ENCODE data around the gene MCL1. TPM values are rescaled to one million over a fixed set of nuclear protein-coding genes. Genes with fewer than 3 reads are reported as not detected.

MCL1 gene
- total and polyA plus RNA-seq, 2 donors (not counting 1 experiment from before 2014, with no cell fraction given) = 219 to 266 TPM

DNA sequence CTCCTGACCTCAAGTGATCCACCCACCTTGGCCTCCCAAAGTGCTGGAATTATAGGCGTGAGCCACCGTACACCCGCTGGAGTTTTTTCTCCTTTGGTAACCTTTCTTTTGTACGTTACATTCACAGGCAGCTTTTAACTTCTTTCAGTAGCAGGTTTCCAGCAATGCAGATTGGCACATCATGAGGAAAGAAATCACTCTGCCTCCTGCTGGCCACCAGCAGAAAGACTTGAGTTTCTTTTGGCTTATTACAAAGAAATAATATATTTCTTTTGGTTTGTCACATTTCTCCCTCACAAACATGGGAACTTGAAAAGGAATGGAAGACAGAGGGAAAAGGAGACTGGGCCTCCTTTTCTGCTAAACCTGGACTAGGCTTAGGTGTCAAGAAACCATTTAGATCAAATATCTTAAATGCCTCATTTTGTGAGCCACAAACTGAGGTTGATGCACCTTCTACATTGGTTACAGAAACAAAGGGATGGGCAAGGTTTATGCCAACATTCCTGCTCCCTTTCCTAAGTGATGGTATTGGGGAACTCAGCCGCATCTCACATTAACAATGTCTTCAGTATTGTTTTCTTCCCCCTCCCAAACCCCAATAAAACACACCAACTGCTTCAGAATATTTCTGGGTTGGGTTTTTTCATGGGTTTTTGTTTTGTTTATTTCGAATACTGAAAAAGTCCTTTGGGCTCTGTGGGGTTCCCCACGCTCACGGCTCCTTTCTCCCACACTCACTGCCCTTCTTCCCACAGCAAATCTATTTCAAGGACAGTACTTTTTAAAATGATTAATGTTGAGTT is 42.3 kb upstream of the MCL1 start:
- peaks cover 53% of the 10 kb centered on the region for H3K79me2 ChIP-seq (ENCODE audit: control insufficient read depth, insufficient read depth, low read length)
- 54% methylated on average over 3 of the region's 8 CpGs for WGBS (ENCODE audit: insufficient coverage)
- Mint-ChIP-seq H3K9me3 (ENCODE audit: insufficient read depth) (no peaks in the 10 kb centered on the region), H3K4me3 (no peak overlapping the region), H3K4me1 (peaks cover 30% of the 10 kb centered on the region), H3K27ac (peak overlapping the region; percentile 80), H3K27me3 (no peaks in the 10 kb centered on the region)
- POLR2A ChIA-PET = interaction anchor here (2.0 to 3.3 kb wide), 2 partner anchors 42 to 59 kb away, joined by 11 to 21 read pairs; partner anchors contain the start of gene MCL1
- H3K27me3 ChIP-seq (replicated peaks in 1 of 4; ENCODE audit: control extremely low read depth in 1 of 4, control insufficient read depth in 3 of 4, insufficient read depth in 4 of 4, low read length in 3 of 4) = no peaks in the 10 kb centered on the region
- TF ChIP-seq EZH2 (IDR thresholded peaks at IDR 0.05; ENCODE audit: borderline replicate concordance, insufficient read depth, low read depth, low read length, poor library complexity, severe bottlenecking) = no peak
- TF ChIP-seq, protein P1, sequence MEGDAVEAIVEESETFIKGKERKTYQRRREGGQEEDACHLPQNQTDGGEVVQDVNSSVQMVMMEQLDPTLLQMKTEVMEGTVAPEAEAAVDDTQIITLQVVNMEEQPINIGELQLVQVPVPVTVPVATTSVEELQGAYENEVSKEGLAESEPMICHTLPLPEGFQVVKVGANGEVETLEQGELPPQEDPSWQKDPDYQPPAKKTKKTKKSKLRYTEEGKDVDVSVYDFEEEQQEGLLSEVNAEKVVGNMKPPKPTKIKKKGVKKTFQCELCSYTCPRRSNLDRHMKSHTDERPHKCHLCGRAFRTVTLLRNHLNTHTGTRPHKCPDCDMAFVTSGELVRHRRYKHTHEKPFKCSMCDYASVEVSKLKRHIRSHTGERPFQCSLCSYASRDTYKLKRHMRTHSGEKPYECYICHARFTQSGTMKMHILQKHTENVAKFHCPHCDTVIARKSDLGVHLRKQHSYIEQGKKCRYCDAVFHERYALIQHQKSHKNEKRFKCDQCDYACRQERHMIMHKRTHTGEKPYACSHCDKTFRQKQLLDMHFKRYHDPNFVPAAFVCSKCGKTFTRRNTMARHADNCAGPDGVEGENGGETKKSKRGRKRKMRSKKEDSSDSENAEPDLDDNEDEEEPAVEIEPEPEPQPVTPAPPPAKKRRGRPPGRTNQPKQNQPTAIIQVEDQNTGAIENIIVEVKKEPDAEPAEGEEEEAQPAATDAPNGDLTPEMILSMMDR (IDR thresholded peaks at IDR 0.05) = peak; percentile 87
- intact Hi-C loops (cut with micrococcal nuclease) = loop anchor here (1.0 to 2.0 kb wide), 3 partner anchors 42 to 157 kb away; partner anchors contain the start of gene MCL1
- peaks cover 7 to 83% of the 10 kb centered on the region in 2 experiments for H3K36me3 ChIP-seq (replicated peaks in 1 of 2; ENCODE audit: control extremely low read depth in 1 of 2, control insufficient read depth in 1 of 2, extremely low read depth in 1 of 2, insufficient read depth in 2 of 2, low read length in 1 of 2)
- CTCF ChIA-PET = interaction anchor here (1.0 to 23.2 kb wide), 13 partner anchors 8 to 240 kb away, joined by 3 to 661 read pairs (median 7); partner anchors contain the start of gene MCL1
- peak; percentile 63 for ATAC-seq (ENCODE audit: low read depth)
- no peaks in the 10 kb centered on the region for H3K9me3 ChIP-seq (ENCODE audit: control extremely low read depth in 1 of 3, control insufficient read depth in 2 of 3, insufficient read depth in 1 of 3, low read length in 2 of 3)
- no peak overlapping the region for H3K9ac ChIP-seq (ENCODE audit: low read length)
- H3K4me3 ChIP-seq (ENCODE audit: control extremely low read depth in 1 of 5, extremely low read depth in 1 of 5, insufficient read depth in 1 of 5, low read depth in 2 of 5, low read length in 4 of 5) = no peak overlapping the region
- no peak overlapping the region for H2AFZ ChIP-seq (ENCODE audit: insufficient read depth, low read depth, low read length, poor library complexity, severe bottlenecking)
- H3K27ac ChIP-seq (ENCODE audit: low read length in 2 of 2) = peak overlapping the region; percentile 31 to 74
- peaks cover 24 to 31% of the 10 kb centered on the region in 2 donors for H3K4me1 ChIP-seq (ENCODE audit: control insufficient read depth in 2 of 2, insufficient read depth in 2 of 2, low read length in 2 of 2)
- DNase-seq = peak; percentile 77
- peak overlapping the region; percentile 34 for H3K4me2 ChIP-seq (replicated peaks; ENCODE audit: low read depth, low read length, poor library complexity, severe bottlenecking)
- H4K20me1 ChIP-seq (ENCODE audit: control insufficient read depth, insufficient read depth, low read length, poor library complexity, severe bottlenecking) = no peaks in the 10 kb centered on the region
